Middle frontal gyrus (tissue), 1 donor: ENCODE results near the gene MEP1A.
"Not testable (repeated sequence)": the region's sequence is repeated elsewhere in the genome, so short reads cannot be mapped to it uniquely, and the experiment has no call there.

ENCODE experiments used
- DNase-seq: peaks from one replicate; pipeline ENCODE4 v3.0.0-alpha.2; 2015; ENCODE audit warnings: low spot score; ENCODE audit errors: extremely low spot score

MEP1A gene

GRCh38 chr6:46793138-46793537 lies at the start of gene MEP1A:
TSS of gene MEP1A (plus strand) at chr6:46793389. CDS start at chr6:46793399, 10 bp downstream.
- no peak for DNase-seq

GRCh38 chr6:46743425-46744158 lies 49.6 kb upstream of the MEP1A start:
- no peak for DNase-seq

GRCh38 chr6:46744159-46744725 lies 48.9 kb upstream of the MEP1A start:
- not testable (repeated sequence) for DNase-seq

DNA sequence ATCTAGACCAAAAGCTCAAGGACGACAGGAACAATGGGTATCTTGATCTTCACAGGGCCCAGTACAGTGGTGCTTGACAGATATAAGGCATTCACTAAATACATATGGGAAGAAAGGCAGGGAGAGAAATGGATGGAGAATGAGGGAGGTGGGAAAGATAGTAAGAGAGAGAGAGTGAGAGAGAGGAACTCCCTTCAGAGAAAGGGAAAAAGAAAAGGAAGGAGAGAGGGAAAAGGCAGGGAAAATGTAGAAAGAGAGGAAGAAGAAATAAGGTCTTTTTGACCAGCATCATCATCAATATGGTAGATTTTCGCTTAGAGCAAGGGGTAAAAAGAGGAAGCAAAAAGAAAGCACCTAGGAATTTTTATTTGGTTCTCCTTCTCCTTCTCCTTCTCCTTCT lies 47.2 kb upstream of the MEP1A start:
- DNase-seq, result no peak

DNA sequence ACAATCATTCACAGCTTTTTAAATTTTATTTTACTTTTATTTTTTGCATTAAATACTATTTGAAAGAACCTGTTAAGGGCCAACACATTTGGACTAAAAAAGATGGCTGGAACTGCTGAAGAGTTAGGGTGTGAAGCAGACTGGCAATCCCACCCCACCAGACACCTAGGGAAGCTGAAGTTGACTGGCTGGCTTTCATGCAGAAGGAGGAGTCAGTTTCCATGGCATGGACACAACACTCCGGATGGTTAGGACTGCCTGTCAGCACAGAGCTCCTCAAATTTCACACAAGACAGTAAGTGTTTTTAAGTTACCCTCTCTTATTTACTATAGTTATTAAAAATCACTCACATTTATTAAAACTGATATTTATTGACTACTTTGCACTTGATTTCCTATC lies 46.5 kb upstream of the MEP1A start, which contains the start of gene ANKRD66:
TSS of gene ANKRD66 (plus strand) at position 238 of the 400 bp plus-strand sequence. CDS start 5,016 bp downstream, outside the sequence.
- no peak for DNase-seq

GRCh38 chr6:46748940-46749503 lies 44.2 kb upstream of the MEP1A start:
- no peak for DNase-seq

GRCh38 chr6:46749731-46750130 lies 43.5 kb upstream of the MEP1A start:
- DNase-seq, result no peak

GRCh38 chr6:46751658-46752057 lies 41.5 kb upstream of the MEP1A start:
- no peak for DNase-seq

- DNase-seq, result no peak
These were observed 37.3 kb upstream of the MEP1A start for GRCh38 chr6:46755865-46756264.

DNA sequence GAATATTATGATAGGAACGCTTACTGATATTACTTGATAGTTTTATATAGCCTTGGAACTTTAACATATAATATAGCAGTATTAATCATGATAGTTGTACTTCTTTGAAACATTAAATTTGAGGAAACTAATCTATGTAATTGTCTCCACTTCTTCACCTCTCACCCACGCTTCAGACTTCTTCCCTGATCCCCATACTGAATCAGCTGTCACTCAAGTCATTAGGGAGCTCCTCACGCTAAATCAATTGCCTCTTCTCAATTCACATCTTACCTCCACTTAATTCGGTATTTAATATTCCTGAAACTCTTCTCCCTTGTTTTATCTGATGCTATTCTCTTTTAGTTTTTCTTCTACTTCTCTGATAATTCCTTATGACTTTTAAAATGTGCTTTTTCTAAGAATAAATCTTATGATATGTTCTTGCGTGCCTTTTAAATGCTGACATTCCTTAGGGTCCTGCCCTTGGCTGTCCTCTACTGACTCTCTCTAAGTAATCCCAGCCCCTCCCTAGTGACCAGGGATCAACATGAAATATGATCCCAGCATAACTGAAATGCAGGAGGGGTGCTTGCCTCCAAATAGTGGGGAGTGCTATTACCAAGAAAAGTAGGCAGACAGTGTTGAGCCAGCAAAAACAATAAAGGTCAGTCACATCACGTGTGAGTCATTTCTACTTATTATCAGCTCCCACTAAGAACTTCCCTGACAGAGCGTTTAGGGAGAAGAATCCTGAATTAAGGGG lies 36.5 kb upstream of the MEP1A start:
- DNase-seq, result no peak

- DNase-seq, result no peak
These were observed 36.0 kb upstream of the MEP1A start for GRCh38 chr6:46757214-46757596.

GRCh38 chr6:46758960-46759753 lies 34.0 kb upstream of the MEP1A start:
- no peak for DNase-seq

DNA sequence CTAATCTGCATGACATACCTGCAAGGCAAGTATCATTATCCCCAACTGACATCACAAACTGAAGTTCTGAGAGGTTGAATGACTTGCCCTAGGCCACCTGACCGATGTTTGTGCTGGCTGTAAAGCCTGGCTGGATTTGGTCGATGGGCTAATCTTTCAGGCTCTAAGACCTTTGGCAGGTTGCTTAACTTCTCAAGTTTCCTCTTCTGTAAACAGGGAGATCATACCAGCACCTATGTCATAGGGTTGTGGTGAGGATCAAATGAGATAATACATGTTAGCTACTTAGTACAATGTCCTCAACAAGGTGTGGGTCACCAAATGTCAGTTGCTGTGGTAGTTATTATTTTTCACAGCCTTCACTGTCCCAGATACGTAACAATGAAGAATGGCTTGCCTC lies 32.3 kb upstream of the MEP1A start:
- no peak for DNase-seq

- DNase-seq, result no peak
These were observed 29.7 kb upstream of the MEP1A start for GRCh38 chr6:46763466-46763865.

GRCh38 chr6:46764280-46764679 lies 28.9 kb upstream of the MEP1A start:
- DNase-seq, result not testable (repeated sequence)

- no peak for DNase-seq
These were observed 28.2 kb upstream of the MEP1A start for GRCh38 chr6:46764961-46765360.

- no peak for DNase-seq
These were observed 21.2 kb upstream of the MEP1A start for GRCh38 chr6:46772016-46772415.

DNA sequence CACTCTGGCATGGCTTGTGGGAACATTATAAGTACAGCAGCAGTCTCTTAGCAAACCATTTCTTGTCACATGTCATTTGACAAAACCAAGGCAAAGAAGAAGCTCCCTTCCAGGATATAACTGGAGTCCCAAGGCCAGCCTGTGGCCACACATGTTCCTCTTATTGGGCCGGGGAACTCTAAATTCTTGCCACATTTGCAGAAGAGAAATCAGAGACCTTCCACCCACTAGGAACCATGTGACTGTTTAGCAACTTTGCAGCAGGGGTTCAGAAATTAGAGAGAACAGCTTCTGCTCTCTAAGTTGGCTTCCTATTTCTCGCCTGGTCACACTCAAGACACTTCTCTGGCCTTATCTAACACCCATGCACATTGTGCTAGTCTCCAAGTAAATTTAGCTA lies 20.4 kb upstream of the MEP1A start:
- DNase-seq, result peak; percentile 16

GRCh38 chr6:46773201-46773855 lies 19.9 kb upstream of the MEP1A start:
- no peak for DNase-seq

DNA sequence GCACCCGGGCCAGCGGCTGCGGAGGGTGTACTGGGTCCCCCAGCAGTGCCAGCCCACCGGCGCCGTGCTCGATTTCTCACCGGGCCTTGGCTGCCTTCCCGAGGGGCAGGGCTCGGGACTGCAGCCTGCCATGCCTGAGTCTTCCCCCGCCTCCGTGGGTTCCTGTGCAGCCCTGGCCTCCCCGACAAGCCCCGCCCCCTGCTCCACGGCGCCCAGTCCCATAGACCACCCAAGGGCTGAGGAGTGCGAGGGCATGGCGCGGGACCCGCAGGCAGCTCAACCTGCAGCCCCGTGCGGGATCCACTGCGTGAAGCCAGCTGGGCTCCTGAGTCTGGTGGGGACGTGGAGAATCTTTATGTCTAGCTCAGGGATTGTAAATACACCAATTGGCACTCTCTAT lies 18.5 kb upstream of the MEP1A start:
- DNase-seq, result not testable (repeated sequence)
